HepG2 (cell line): Measurements from ENCODE around the gene ARAP3. TPM values are rescaled to one million over a fixed set of nuclear protein-coding genes. Genes with fewer than 3 reads are reported as not detected.

ENCODE experiments used
- ATAC-seq: fragments of 200-7000 bp; cut with Tn5 transposase; 3 replicates; pipeline ENCODE4 v1.9.1; 2020; ENCODE audit warnings: mild to moderate bottlenecking, moderate library complexity
- BruUV-seq: library from RNA; stranded (reverse); fragments of 400-500 nt; replicated peaks from 2 replicates; lab custom pipeline; 2021; lab: Mats Ljungman, UMichigan
- CTCF ChIA-PET: fragments of 300-600 bp; formaldehyde crosslinking; extraction: SDS; loops from one replicate; lab custom pipeline; 2021; ENCODE audit warnings: low total read pairs, inconsistent platforms, low intra/inter-chr PET ratio; lab: Yijun Ruan, JAX
- POLR2A ChIA-PET: fragments of 350-600 bp; sonication (Branson Sonifier 250); formaldehyde crosslinking; loops from one replicate; lab custom pipeline; 2020; ENCODE audit warnings: antibody characterized with exemption, inconsistent platforms; lab: Yijun Ruan, JAX
- DNase-seq: peaks from one replicate; pipeline ENCODE4 v3.0.0-alpha.2; 2015; ENCODE audit warnings: low spot score
- FAIRE-seq: peaks from 3 replicates; lab custom pipeline; 2011; peaks lifted over from hg19 to GRCh38; lab: Jason Lieb, UNC
- H2AFZ ChIP-seq: one replicate; pipeline ENCODE4 v1.6.1; 2011; ENCODE audit warnings: low read length, inconsistent platforms
- H3K27ac ChIP-seq: fragments of 300-600 bp; 3 replicates; pipeline ENCODE4 v1.8.0; 2011; ENCODE audit warnings: mixed run types, mild to moderate bottlenecking, mixed read lengths, low read length, inconsistent platforms; ENCODE audit not compliant: insufficient read depth; ENCODE audit errors: extremely low read length
- H3K27me3 ChIP-seq, 2 experiments: fragments of 200-600 bp in 1 of 2; 2 replicates in 1 of 2; 3 replicates in 1 of 2; pipeline versions ENCODE4 v1.6.0 to v1.8.0; 2011; ENCODE audit warnings: low read length in 2 of 2, mild to moderate bottlenecking in 2 of 2, moderate library complexity in 2 of 2, inconsistent platforms in 1 of 2; ENCODE audit not compliant: insufficient read depth in 2 of 2, control insufficient read depth in 1 of 2
- H3K36me3 ChIP-seq, 2 experiments: fragments of 200-600 bp in 1 of 2; replicated peaks in 1 of 2; 2 replicates in 1 of 2; 3 replicates in 1 of 2; pipeline versions ENCODE4 v1.5.1 to v1.8.0; 2011; ENCODE audit warnings: low read length in 2 of 2, inconsistent platforms in 1 of 2; ENCODE audit not compliant: insufficient read depth in 2 of 2, control insufficient read depth in 1 of 2
- H3K4me1 ChIP-seq: 2 replicates; pipeline ENCODE4 v1.5.1; 2012; ENCODE audit warnings: low read length, inconsistent platforms; ENCODE audit not compliant: insufficient read depth
- H3K4me2 ChIP-seq: 2 replicates; pipeline ENCODE4 v1.6.0; 2011; ENCODE audit warnings: low read depth, low read length, inconsistent platforms
- H3K4me3 ChIP-seq, 3 experiments: fragments of 200-600 bp in 1 of 3; sonication (generic), shearing (Covaris generic) in 1 of 3; replicated peaks in 1 of 3; 2 replicates each; pipeline ENCODE4 v1.5.1; 2011 to 2016; ENCODE audit warnings: low read length in 3 of 3, inconsistent platforms in 2 of 3, low read depth in 2 of 3, mild to moderate bottlenecking in 2 of 3, control low read depth in 1 of 3, mixed read lengths in 1 of 3; ENCODE audit not compliant: insufficient read depth in 1 of 3
- H3K79me2 ChIP-seq: one replicate; pipeline ENCODE4 v1.6.1; 2011; ENCODE audit warnings: low read length, inconsistent platforms; ENCODE audit not compliant: insufficient read depth
- H3K9ac ChIP-seq: 2 replicates; pipeline ENCODE4 v1.6.0; 2011; ENCODE audit warnings: mild to moderate bottlenecking, low read depth, low read length, inconsistent platforms; ENCODE audit not compliant: insufficient read depth
- H3K9me3 ChIP-seq: 2 replicates; pipeline ENCODE4 v1.5.1; 2012; ENCODE audit warnings: mild to moderate bottlenecking, low read length
- H4K20me1 ChIP-seq: 2 replicates; pipeline ENCODE4 v1.6.0; 2011; ENCODE audit warnings: inconsistent platforms, mild to moderate bottlenecking, low read length, moderate library complexity; ENCODE audit not compliant: insufficient read depth
- KLF9 ChIP-seq: IDR thresholded peaks from 2 replicates; pipeline ENCODE4 v1.6.1; 2016; ENCODE audit warnings: low read depth
- MIXL1 ChIP-seq: IDR thresholded peaks from 2 replicates; pipeline ENCODE4 v1.6.1; 2016
- MTA1 ChIP-seq: sonication (generic); formaldehyde crosslinking; IDR thresholded peaks from 2 replicates; pipeline ENCODE4 v1.4.0; 2020; ENCODE audit warnings: missing genetic modification reagents, mild to moderate bottlenecking, borderline replicate concordance
- NFYB ChIP-seq: sonication (generic); formaldehyde crosslinking; IDR thresholded peaks from 2 replicates; pipeline ENCODE4 v1.4.0; 2020; ENCODE audit warnings: missing genetic modification reagents
- UBTF ChIP-seq: sonication (generic); formaldehyde crosslinking; IDR thresholded peaks from 2 replicates; pipeline ENCODE4 v1.4.0; 2020; ENCODE audit warnings: mild to moderate bottlenecking, missing genetic modification reagents
- ZBTB7B ChIP-seq: sonication (generic); formaldehyde crosslinking; IDR thresholded peaks from 2 replicates; pipeline ENCODE4 v1.4.0; 2020; ENCODE audit warnings: missing genetic modification reagents
- ZNF501 ChIP-seq: sonication (generic); formaldehyde crosslinking; IDR thresholded peaks from 2 replicates; pipeline ENCODE4 v1.5.1; 2020; ENCODE audit warnings: mild to moderate bottlenecking, moderate library complexity, missing genetic modification reagents
- ZNF724P ChIP-seq: sonication (generic); formaldehyde crosslinking; IDR thresholded peaks from 2 replicates; pipeline ENCODE4 v1.8.0; 2022; ENCODE audit warnings: missing genetic modification reagents, borderline replicate concordance
- ZNF792 ChIP-seq: IDR thresholded peaks from 2 replicates; pipeline ENCODE4 v1.6.1; 2016
- WGBS: methylation state at CpG from one replicate; pipeline ENCODE4 v1.1.6; 2017; ENCODE audit warnings: low lambda C conversion rate; 5-methylcytosine and 5-hydroxymethylcytosine counted together
- in situ Hi-C: cut with HindIII; loops from 2 replicates; pipeline ENCODE4 v1.10.0; 2017; ENCODE audit warnings: low pct_unique_long_range_greater_than_20kb; ENCODE audit not compliant: extremely low pct_ligation_motif_present
- intact Hi-C: fragments of 100-400 bp; cut with micrococcal nuclease; formaldehyde crosslinking; loops from one replicate; pipeline ENCODE4 v1.10.0; 2022; ENCODE audit not compliant: unreplicated experiment
- polyA plus RNA-seq, 8 experiments: library from polyadenylated mRNA; depleted of rRNA in 3 of 8; stranded (reverse) in 7 of 8; unstranded in 1 of 8; fragments of >200 nt; fragmentation: Illumina TruSeq in 4 of 8; extraction: Trizol in 4 of 8; gene quantifications; 2 replicates each; pipeline versions ENCODE4 v1.2.1 to v1.2.3, GENCODE V29; 2011 to 2016; ENCODE audit warnings: low read depth in 4 of 8, missing spikeins in 1 of 8, mixed read lengths in 1 of 8; ENCODE audit not compliant: insufficient read depth in 1 of 8
- total RNA-seq, 5 experiments: library from RNA; depleted of rRNA; stranded (reverse); fragments of >200 nt; fragmentation: Illumina TruSeq; extraction: Trizol; gene quantifications; 2 replicates each; pipeline ENCODE4 v1.2.3, GENCODE V29; 2016; ENCODE audit warnings: low read depth in 1 of 5

The ARAP3 gene
- total and polyA plus RNA-seq, 2 of the 13 experiments (the other 11 are each of a cell fraction or from before 2014, with no cell fraction given), result 0.25 TPM; not detected in 1

GRCh38 chr5:141729387-141730006, 47.5 kb upstream of the ARAP3 start:
- intact Hi-C loops, result no loop called here
- Histone ChIP-seq H3K27me3 (no peaks in the 10 kb centered on the region; a peak in 2 of 5 replicates), H3K4me1 (no peaks in the 10 kb centered on the region), H3K36me3 (no peaks in the 10 kb centered on the region), H4K20me1 (no peaks in the 10 kb centered on the region), H3K9me3 (no peaks in the 10 kb centered on the region), H3K27ac (no peak overlapping the region), H3K9ac (no peak overlapping the region), H3K4me2 (no peak overlapping the region), H3K79me2 (no peaks in the 10 kb centered on the region), H2AFZ (no peak overlapping the region), H3K4me3 (no peak overlapping the region)
- CTCF ChIA-PET, result no interaction called here
- BruUV-seq, result no TSS peak
- WGBS, result 27% methylated on average over 4 of the region's 6 CpGs
- no peak for DNase-seq
- POLR2A ChIA-PET, result no interaction called here
- FAIRE-seq, result no peak
- in situ Hi-C loops, result no loop called here
- no peak for TF ChIP-seq MIXL1 (CRISPR knock-in tag)
- no peak for TF ChIP-seq ZNF792 (CRISPR knock-in tag)
- TF ChIP-seq NFYB (CRISPR knock-in tag), result no peak
- no peak for TF ChIP-seq ZNF724P (CRISPR knock-in tag)
- no peak for TF ChIP-seq KLF9 (CRISPR knock-in tag)
- TF ChIP-seq MTA1, result no peak
- no peak for TF ChIP-seq ZBTB7B (CRISPR knock-in tag)
- no peak for TF ChIP-seq ZNF501 (CRISPR knock-in tag)
- no peak for TF ChIP-seq UBTF
- ATAC-seq, result no peak
